ENCODE measurements around the gene SLC19A1.

The SLC19A1 gene

DNA sequence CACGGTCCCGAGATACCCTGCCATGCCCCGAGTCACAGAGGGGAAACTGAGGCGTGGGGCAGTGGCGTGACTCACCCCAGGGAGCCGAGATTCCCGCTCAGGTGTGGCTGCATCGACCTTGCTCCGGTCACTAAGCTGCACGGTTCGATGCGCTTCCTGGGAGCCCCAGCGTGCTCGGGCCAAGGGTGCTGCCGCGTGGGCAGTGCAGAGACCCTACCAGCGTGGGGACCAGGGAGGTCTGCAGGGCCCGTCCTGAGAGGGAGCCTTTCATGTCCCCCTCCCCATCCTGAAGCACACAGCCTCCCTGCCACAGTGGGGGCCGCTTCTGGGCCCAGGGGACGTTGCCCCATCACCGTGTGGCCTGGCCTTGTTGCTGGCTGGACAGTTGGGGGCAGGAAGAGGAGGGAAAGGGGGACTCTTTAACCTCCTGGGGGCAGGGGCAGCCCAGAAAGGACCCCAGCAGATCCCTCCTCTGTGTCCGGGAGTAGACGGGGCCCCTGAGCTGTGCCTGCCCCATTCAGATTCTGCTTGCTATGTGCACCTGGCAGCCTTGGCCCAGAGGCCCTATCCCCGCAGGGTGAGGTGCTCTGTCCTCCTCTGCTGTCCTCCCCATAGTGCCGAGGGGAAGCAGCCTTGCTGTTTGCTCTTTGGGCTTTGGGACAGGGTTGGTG is 84.9 kb downstream of the SLC19A1 start:
- H3K9ac ChIP-seq (ENCODE audit: low read length) = no peak overlapping the region
- DNase-seq = no peak
- H3K36me3 ChIP-seq (replicated peaks; ENCODE audit: insufficient read depth, low read length) = no peaks in the 10 kb centered on the region
- H3K9me3 ChIP-seq (replicated peaks; ENCODE audit: insufficient read depth, low read length) = no peaks in the 10 kb centered on the region
- H3K27me3 ChIP-seq (replicated peaks; ENCODE audit: insufficient read depth, low read length) = peaks cover 94% of the 10 kb centered on the region
- H3K4me2 ChIP-seq (ENCODE audit: low read depth, low read length) = no peak overlapping the region
- H2AFZ ChIP-seq (ENCODE audit: low read length) = no peak overlapping the region
- H3K27ac ChIP-seq (ENCODE audit: low read length) = no peak overlapping the region
- TF ChIP-seq, protein P1, sequence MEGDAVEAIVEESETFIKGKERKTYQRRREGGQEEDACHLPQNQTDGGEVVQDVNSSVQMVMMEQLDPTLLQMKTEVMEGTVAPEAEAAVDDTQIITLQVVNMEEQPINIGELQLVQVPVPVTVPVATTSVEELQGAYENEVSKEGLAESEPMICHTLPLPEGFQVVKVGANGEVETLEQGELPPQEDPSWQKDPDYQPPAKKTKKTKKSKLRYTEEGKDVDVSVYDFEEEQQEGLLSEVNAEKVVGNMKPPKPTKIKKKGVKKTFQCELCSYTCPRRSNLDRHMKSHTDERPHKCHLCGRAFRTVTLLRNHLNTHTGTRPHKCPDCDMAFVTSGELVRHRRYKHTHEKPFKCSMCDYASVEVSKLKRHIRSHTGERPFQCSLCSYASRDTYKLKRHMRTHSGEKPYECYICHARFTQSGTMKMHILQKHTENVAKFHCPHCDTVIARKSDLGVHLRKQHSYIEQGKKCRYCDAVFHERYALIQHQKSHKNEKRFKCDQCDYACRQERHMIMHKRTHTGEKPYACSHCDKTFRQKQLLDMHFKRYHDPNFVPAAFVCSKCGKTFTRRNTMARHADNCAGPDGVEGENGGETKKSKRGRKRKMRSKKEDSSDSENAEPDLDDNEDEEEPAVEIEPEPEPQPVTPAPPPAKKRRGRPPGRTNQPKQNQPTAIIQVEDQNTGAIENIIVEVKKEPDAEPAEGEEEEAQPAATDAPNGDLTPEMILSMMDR (IDR thresholded peaks at IDR 0.05; ENCODE audit: low read length) = no peak
- no peak for TF ChIP-seq EZH2phosphoT487 (IDR thresholded peaks at IDR 0.05; ENCODE audit: low read length)
- TF ChIP-seq EZH2 (optimal IDR thresholded peaks at IDR 0.05; ENCODE audit: low read depth, low read length) = no peak
- H3K4me1 ChIP-seq (ENCODE audit: low read length) = no peaks in the 10 kb centered on the region
- H4K20me1 ChIP-seq (ENCODE audit: insufficient read depth, low read length) = no peaks in the 10 kb centered on the region
- no peaks in the 10 kb centered on the region for H3K9me2 ChIP-seq (replicated peaks; ENCODE audit: insufficient read depth, low read length)
- no peak overlapping the region for H3K4me3 ChIP-seq (ENCODE audit: low read length)
- no peaks in the 10 kb centered on the region for H3K79me2 ChIP-seq (ENCODE audit: low read length)
- no peaks in the 10 kb centered on the region for H3F3A ChIP-seq (ENCODE audit: insufficient read depth, low read length)

DNA sequence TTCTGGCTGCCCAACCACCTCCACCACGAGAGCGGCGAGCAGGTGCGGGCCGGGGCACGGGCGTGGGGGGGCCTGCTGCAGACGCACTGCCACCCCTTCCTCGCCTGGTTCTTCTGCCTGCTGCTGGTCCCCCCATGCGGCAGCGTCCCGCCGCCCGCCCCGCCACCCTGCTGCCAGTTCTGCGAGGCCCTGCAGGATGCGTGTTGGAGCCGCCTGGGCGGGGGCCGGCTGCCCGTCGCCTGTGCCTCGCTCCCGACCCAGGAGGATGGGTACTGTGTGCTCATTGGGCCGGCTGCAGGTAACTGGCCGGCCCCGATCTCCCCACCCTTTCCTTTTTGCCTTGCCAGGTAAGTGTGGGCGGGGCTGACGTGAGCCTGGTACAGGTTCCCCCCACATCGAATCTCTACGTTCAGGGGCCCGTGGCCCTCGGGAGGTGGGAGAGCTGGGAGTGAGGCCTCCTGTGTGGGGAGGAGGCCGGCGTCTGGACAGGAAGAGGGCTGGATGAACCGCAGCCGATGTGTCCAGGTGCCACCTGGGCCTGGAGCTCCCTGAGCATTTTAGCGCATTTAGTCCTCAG is 85.6 kb downstream of the SLC19A1 start:
- no peaks in the 10 kb centered on the region for H3F3A ChIP-seq (ENCODE audit: insufficient read depth, low read length)
- H3K9ac ChIP-seq (ENCODE audit: low read length) = no peak overlapping the region
- no peak overlapping the region for H3K27ac ChIP-seq (ENCODE audit: low read length)
- H3K79me2 ChIP-seq (ENCODE audit: low read length) = no peaks in the 10 kb centered on the region
- DNase-seq = no peak
- no peaks in the 10 kb centered on the region for H4K20me1 ChIP-seq (ENCODE audit: insufficient read depth, low read length)
- no peaks in the 10 kb centered on the region for H3K36me3 ChIP-seq (replicated peaks; ENCODE audit: insufficient read depth, low read length)
- no peaks in the 10 kb centered on the region for H3K4me1 ChIP-seq (ENCODE audit: low read length)
- H3K27me3 ChIP-seq (replicated peaks; ENCODE audit: insufficient read depth, low read length) = peaks cover 94% of the 10 kb centered on the region
- H2AFZ ChIP-seq (ENCODE audit: low read length) = no peak overlapping the region
- no peak overlapping the region for H3K4me2 ChIP-seq (ENCODE audit: low read depth, low read length)
- TF ChIP-seq, protein P1 (IDR thresholded peaks at IDR 0.05; ENCODE audit: low read length) = no peak
- TF ChIP-seq EZH2phosphoT487 (IDR thresholded peaks at IDR 0.05; ENCODE audit: low read length) = no peak
- no peak for TF ChIP-seq EZH2 (optimal IDR thresholded peaks at IDR 0.05; ENCODE audit: low read depth, low read length)
- H3K9me2 ChIP-seq (replicated peaks; ENCODE audit: insufficient read depth, low read length) = no peaks in the 10 kb centered on the region
- no peaks in the 10 kb centered on the region for H3K9me3 ChIP-seq (replicated peaks; ENCODE audit: insufficient read depth, low read length)
- H3K4me3 ChIP-seq (ENCODE audit: low read length) = no peak overlapping the region

DNA sequence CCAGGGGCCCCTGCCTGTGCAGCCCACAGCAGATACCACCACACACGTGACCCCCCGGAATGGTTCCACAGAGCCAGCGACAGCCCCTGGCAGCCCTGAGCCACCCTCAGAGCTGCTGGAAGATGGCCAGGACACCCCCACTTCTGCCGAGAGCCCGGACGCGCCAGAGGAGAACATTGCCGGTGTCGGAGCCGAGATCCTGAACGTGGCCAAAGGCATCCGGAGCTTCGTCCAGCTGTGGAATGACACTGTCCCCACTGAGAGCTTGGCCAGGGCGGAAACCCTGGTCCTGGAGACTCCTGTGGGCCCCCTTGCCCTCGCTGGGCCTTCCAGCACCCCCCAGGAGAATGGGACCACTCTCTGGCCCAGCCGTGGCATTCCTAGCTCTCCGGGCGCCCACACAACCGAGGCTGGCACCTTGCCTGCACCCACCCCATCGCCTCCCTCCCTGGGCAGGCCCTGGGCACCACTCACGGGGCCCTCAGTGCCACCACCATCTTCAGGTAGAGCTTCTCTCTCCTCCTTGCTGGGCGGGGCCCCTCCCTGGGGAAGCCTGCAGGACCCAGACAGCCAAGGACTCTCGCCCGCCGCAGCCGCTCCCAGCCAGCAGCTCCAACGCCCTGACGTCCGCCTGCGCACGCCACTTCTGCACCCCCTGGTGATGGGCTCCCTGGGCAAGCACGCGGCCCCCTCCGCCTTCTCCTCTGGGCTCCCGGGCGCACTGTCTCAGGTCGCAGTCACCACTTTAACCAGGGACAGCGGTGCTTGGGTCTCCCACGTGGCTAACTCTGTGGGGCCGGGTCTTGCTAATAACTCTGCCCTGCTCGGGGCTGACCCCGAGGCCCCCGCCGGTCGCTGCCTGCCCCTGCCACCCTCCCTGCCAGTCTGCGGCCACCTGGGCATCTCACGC is 86.3 kb downstream of the SLC19A1 start:
- H3K27ac ChIP-seq (ENCODE audit: low read length) = no peak overlapping the region
- no peak overlapping the region for H2AFZ ChIP-seq (ENCODE audit: low read length)
- no peaks in the 10 kb centered on the region for H3K36me3 ChIP-seq (replicated peaks; ENCODE audit: insufficient read depth, low read length)
- H3K27me3 ChIP-seq (replicated peaks; ENCODE audit: insufficient read depth, low read length) = peaks cover 94% of the 10 kb centered on the region
- no peaks in the 10 kb centered on the region for H4K20me1 ChIP-seq (ENCODE audit: insufficient read depth, low read length)
- H3K79me2 ChIP-seq (ENCODE audit: low read length) = no peaks in the 10 kb centered on the region
- no peak for DNase-seq
- no peak overlapping the region for H3K4me3 ChIP-seq (ENCODE audit: low read length)
- no peaks in the 10 kb centered on the region for H3K4me1 ChIP-seq (ENCODE audit: low read length)
- H3K9me2 ChIP-seq (replicated peaks; ENCODE audit: insufficient read depth, low read length) = no peaks in the 10 kb centered on the region
- no peaks in the 10 kb centered on the region for H3K9me3 ChIP-seq (replicated peaks; ENCODE audit: insufficient read depth, low read length)
- H3K4me2 ChIP-seq (ENCODE audit: low read depth, low read length) = no peak overlapping the region
- TF ChIP-seq, protein P1 (IDR thresholded peaks at IDR 0.05; ENCODE audit: low read length) = no peak
- TF ChIP-seq EZH2phosphoT487 (IDR thresholded peaks at IDR 0.05; ENCODE audit: low read length) (no peak), EZH2 (optimal IDR thresholded peaks at IDR 0.05; ENCODE audit: low read depth, low read length) (no peak)
- no peaks in the 10 kb centered on the region for H3F3A ChIP-seq (ENCODE audit: insufficient read depth, low read length)
- no peak overlapping the region for H3K9ac ChIP-seq (ENCODE audit: low read length)

Measured in MM.1S (cell line).